GM23338 (cell line): ENCODE measurements around the gene MYL4. TPM values are rescaled to one million over a fixed set of nuclear protein-coding genes. Genes with fewer than 3 reads are reported as not detected.

Experiments used
- ATAC-seq: fragments of 200-7000 bp; cut with Tn5 transposase; 3 replicates; pipeline ENCODE4 v1.9.1; 2020
- DNase-seq: peaks from one replicate; pipeline ENCODE4 v3.0.0-alpha.2; 2015; ENCODE audit warnings: low spot score
- H2AFZ ChIP-seq: fragments of 200-600 bp; sonication (generic); 2 replicates; pipeline ENCODE4 v1.8.0; 2016; ENCODE audit warnings: antibody characterized with exemption, mild to moderate bottlenecking, moderate library complexity
- H3F3A ChIP-seq: fragments of 200-600 bp; sonication (generic); replicated peaks from 2 replicates; pipeline ENCODE4 v1.8.0; 2017; ENCODE audit warnings: antibody characterized with exemption, mixed run types, low read depth
- H3K27ac ChIP-seq: fragments of 200-600 bp; sonication (generic); 2 replicates; pipeline ENCODE4 v1.6.1; 2016; ENCODE audit warnings: low read depth
- H3K27me3 ChIP-seq: fragments of 200-600 bp; sonication (generic); 2 replicates; pipeline ENCODE4 v1.8.0; 2016; ENCODE audit warnings: mild to moderate bottlenecking, mixed run types, moderate library complexity; ENCODE audit not compliant: insufficient read depth
- H3K36me3 ChIP-seq: fragments of 200-600 bp; sonication (generic); 2 replicates; pipeline ENCODE4 v1.8.0; 2016; ENCODE audit warnings: mild to moderate bottlenecking; ENCODE audit not compliant: insufficient read depth
- H3K4me1 ChIP-seq: fragments of 200-600 bp; sonication (generic); 2 replicates; pipeline ENCODE4 v1.8.0; 2016; ENCODE audit warnings: mild to moderate bottlenecking, moderate library complexity; ENCODE audit not compliant: insufficient read depth
- H3K4me2 ChIP-seq: fragments of 200-600 bp; sonication (generic); 2 replicates; pipeline ENCODE4 v1.7.1; 2017; ENCODE audit warnings: mixed run types
- H3K4me3 ChIP-seq: fragments of 200-600 bp; sonication (generic); 2 replicates; pipeline ENCODE4 v1.6.1; 2016; ENCODE audit warnings: mixed run types
- H3K79me2 ChIP-seq: fragments of 200-600 bp; sonication (generic); replicated peaks from 2 replicates; pipeline ENCODE4 v1.8.0; 2017; ENCODE audit warnings: mild to moderate bottlenecking; ENCODE audit not compliant: insufficient read depth
- H3K9me2 ChIP-seq: fragments of 200-600 bp; sonication (generic); 2 replicates; pipeline ENCODE4 v1.8.0; 2017; ENCODE audit not compliant: insufficient read depth
- H4K20me1 ChIP-seq: fragments of 200-600 bp; sonication (generic); replicated peaks from 2 replicates; pipeline ENCODE4 v1.8.0; 2017; ENCODE audit warnings: mild to moderate bottlenecking; ENCODE audit not compliant: insufficient read depth
- H3K27ac Mint-ChIP-seq: 2 replicates; pipeline ENCODE4 v1.8.0; 2020; ENCODE audit warnings: inconsistent platforms, mild to moderate bottlenecking, moderate library complexity, mixed read lengths
- H3K27me3 Mint-ChIP-seq: 3 replicates; pipeline ENCODE4 v1.8.0; 2022; ENCODE audit warnings: low read depth, mild to moderate bottlenecking, moderate library complexity, mixed read lengths, inconsistent platforms; ENCODE audit not compliant: insufficient read depth, poor library complexity
- H3K36me3 Mint-ChIP-seq: 3 replicates; pipeline ENCODE4 v1.8.0; 2021; ENCODE audit warnings: low read depth, mild to moderate bottlenecking, inconsistent platforms, moderate library complexity, mixed read lengths
- H3K4me1 Mint-ChIP-seq: 3 replicates; pipeline ENCODE4 v1.8.0; 2020; ENCODE audit warnings: mild to moderate bottlenecking, inconsistent platforms, mixed read lengths
- H3K4me3 Mint-ChIP-seq: 3 replicates; pipeline ENCODE4 v1.8.0; 2021; ENCODE audit warnings: moderate library complexity, mild to moderate bottlenecking, inconsistent platforms, mixed read lengths
- H3K9me3 Mint-ChIP-seq: 3 replicates; pipeline ENCODE4 v1.8.0; 2020; ENCODE audit warnings: moderate library complexity, mild to moderate bottlenecking, inconsistent platforms, mixed read lengths
- JUNB ChIP-seq: IDR thresholded peaks from one replicate; pipeline ENCODE4 v1.6.1; 2016; ENCODE audit warnings: antibody characterized with exemption; ENCODE audit not compliant: unreplicated experiment
- ZNF114 ChIP-seq: fragments of 250-450 bp; sonication (Bioruptor Pico); IDR thresholded peaks from 2 replicates; pipeline ENCODE4 v1.5.0; 2020; ENCODE audit warnings: mild to moderate bottlenecking, moderate library complexity
- ZNF462 ChIP-seq: fragments of 250-450 bp; sonication (Bioruptor Pico); IDR thresholded peaks from 2 replicates; pipeline ENCODE4 v1.5.0; 2020; ENCODE audit warnings: mild to moderate bottlenecking, moderate library complexity
- polyA plus RNA-seq: library from polyadenylated mRNA; unstranded; fragments of >200 nt; fragmentation: Nextera tagmentation; extraction: Ambion mirVana; gene quantifications from 2 replicates; pipeline ENCODE4 v1.2.1, GENCODE V29; 2016
- total RNA-seq: library from RNA; depleted of rRNA; stranded (reverse); fragments of >200 nt; shearing (Covaris generic); gene quantifications from 2 replicates; pipeline ENCODE4 v1.2.3, GENCODE V29; 2014

MYL4 gene
- total and polyA plus RNA-seq, 2 experiments from 2014 or later, result 0.44 TPM; not detected in 1

- peaks cover 2% of the 10 kb centered on the region for H3K27me3 Mint-ChIP-seq
- no peak for TF ChIP-seq ZNF462 (CRISPR knock-in tag)
- H3F3A ChIP-seq, result no peaks in the 10 kb centered on the region
- H3K4me3 Mint-ChIP-seq, result no peak overlapping the region
- H3K4me1 ChIP-seq, result no peaks in the 10 kb centered on the region
- H2AFZ ChIP-seq, result no peak overlapping the region
- H3K9me3 Mint-ChIP-seq, result no peaks in the 10 kb centered on the region
- no peak overlapping the region for H3K4me2 ChIP-seq
- ATAC-seq, result no peak
- no peaks in the 10 kb centered on the region for H3K9me2 ChIP-seq
- no peak overlapping the region for H3K27ac Mint-ChIP-seq
- no peak overlapping the region for H3K27ac ChIP-seq
- H3K36me3 Mint-ChIP-seq, result no peaks in the 10 kb centered on the region
- H4K20me1 ChIP-seq, result no peaks in the 10 kb centered on the region
- H3K27me3 ChIP-seq, result no peaks in the 10 kb centered on the region
- no peak overlapping the region for H3K4me3 ChIP-seq
- no peak for DNase-seq
- no peaks in the 10 kb centered on the region for H3K4me1 Mint-ChIP-seq
- no peaks in the 10 kb centered on the region for H3K36me3 ChIP-seq
- no peaks in the 10 kb centered on the region for H3K79me2 ChIP-seq
These were observed 3.3 kb downstream of the MYL4 start for GRCh38 chr17:47212458-47212857.

- TF ChIP-seq ZNF114 (CRISPR knock-in tag) (no peak), JUNB (no peak)
- no peaks in the 10 kb centered on the region for H3K36me3 Mint-ChIP-seq
- ATAC-seq, result no peak
- H3K27ac Mint-ChIP-seq, result no peak overlapping the region
- H3K9me3 Mint-ChIP-seq, result no peaks in the 10 kb centered on the region
- no peak overlapping the region for H3K27ac ChIP-seq
- no peaks in the 10 kb centered on the region for H3K27me3 ChIP-seq
- H3K4me2 ChIP-seq, result no peak overlapping the region
- H3K4me3 Mint-ChIP-seq, result no peak overlapping the region
- no peaks in the 10 kb centered on the region for H3K79me2 ChIP-seq
- no peak overlapping the region for H2AFZ ChIP-seq
- H3K27me3 Mint-ChIP-seq, result peaks cover 2% of the 10 kb centered on the region
- H3F3A ChIP-seq, result no peaks in the 10 kb centered on the region
- no peak for DNase-seq
- no peaks in the 10 kb centered on the region for H4K20me1 ChIP-seq
- H3K36me3 ChIP-seq, result no peaks in the 10 kb centered on the region
- no peaks in the 10 kb centered on the region for H3K4me1 Mint-ChIP-seq
- no peaks in the 10 kb centered on the region for H3K4me1 ChIP-seq
- H3K9me2 ChIP-seq, result no peaks in the 10 kb centered on the region
- H3K4me3 ChIP-seq, result no peak overlapping the region
These were observed 4.4 kb downstream of the MYL4 start for GRCh38 chr17:47213540-47213939.
